Superior temporal gyrus (tissue), 1 donor: Measurements from ENCODE around the gene MT1HL1.

Experiments used
- DNase-seq: peaks from one replicate; pipeline ENCODE4 v3.0.0-alpha.2; 2016; ENCODE audit errors: extremely low spot score

The MT1HL1 gene

DNA sequence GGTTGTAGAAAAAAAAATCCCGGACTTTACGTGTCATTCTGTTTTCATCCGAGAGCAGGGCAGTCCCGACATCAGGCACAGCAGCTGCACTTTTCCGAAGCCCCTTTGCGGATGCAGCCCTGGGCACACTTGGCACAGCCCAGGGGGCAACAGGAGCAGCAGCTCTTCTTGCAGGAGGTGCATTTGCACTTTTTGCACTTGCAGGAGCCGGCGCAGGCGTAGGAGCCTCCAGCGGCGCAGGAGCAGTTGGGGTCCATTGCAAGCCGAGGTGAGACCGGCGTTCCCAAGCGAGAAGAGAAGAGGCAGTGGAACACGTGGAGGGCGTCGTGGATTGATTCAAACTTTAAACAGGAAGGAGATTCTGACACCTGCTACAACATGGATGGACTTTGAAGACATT lies at the start of gene MT1HL1:
Gene MT1HL1, minus strand, starts transcription at position 326 of the 400 bp plus-strand sequence. Its CDS starts 69 bp downstream, at position 257.
- no peak for DNase-seq

DNA sequence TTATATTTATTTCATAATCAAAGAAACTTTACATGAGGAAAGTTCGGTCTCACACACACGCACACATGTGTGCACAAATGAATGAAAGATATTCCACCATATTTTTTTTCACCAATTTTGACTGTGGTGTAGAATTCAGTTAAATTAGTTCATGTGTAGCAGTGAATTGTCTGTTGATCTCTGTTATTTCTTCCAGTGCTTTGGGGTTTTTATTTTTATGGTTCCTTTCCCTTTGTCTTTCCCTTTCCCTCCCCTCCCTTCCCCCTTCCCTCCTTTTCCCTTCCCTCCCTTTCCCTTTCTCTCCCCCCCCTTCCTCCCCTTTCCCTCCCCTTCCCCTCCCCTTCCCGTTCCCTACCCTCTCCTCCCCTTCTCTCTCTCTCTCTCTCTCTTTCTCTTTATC lies 46.7 kb upstream of the MT1HL1 start:
- no peak for DNase-seq

DNA sequence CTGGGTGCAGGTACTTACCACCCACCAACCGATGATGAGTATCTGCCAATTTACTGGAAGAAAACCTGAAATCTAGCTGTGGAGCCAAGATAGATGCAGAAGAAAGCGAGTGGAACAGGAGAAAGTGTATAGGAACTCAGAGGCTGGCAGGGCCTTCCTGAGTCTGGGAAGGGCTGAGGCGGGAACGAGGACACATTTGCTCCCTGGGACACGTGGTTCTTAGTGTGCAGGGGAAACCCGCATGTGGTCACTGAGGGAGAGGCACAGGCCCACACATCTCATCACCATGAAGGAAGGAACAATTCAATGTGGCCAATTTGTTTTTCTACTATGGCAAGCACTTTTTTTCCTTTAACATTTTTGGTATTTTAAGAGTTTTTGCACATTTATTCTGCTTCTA lies 45.9 kb upstream of the MT1HL1 start:
- DNase-seq, result no peak

DNA sequence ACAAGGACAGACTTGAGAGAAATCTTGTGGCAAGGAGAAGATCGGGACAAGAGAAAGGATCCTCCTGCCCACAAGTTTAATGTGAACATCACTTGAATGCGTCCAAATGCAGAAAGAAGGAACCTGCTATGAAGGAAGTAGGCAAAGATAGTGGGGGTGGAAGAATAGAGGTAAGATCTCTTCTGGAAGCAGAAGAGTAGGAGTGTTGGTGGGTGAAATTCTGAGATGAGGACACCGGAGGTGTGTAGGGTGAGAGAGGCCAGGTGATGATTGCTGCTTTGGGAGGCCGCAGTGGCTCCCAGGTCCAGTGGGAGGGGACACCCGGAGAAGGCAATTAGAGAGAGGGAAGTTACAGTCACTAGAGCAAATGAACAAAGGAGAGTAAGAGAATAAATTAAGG lies 44.6 kb upstream of the MT1HL1 start:
- DNase-seq, result no peak

DNA sequence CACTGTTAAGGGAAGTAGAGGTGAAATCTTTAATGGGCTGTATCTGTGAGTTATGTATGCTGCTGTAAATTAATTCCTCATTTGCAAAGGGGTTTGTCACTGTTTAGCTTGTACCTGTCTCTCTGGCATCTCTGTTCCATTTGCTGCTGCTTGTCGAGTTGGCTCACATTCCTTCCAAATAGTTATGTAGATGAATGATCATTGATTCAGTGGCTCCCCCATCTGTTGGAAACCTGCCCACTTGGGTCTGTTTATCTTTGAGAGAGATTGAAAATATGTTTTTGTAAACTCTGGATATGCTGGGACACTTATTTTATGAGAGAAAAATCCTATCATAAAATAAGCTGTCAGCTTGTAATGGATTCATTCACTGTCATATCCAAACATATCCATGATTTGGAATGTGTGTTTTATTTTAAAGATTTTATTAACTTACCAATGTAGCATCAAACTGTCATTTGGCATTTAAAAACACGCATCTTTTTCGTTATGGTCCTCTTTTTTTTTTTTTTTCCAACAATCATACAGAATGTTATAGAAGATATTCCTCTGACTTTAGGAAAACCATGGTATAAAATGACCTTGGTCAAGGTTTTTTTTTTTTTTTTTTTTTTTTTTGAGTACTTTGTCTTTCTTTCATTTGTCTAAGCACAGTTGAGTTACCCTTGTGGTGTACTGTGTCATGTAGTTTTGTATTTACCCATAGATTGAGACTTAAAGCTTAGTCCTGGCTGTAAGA lies 41.2 kb upstream of the MT1HL1 start:
- DNase-seq, result no peak

DNA sequence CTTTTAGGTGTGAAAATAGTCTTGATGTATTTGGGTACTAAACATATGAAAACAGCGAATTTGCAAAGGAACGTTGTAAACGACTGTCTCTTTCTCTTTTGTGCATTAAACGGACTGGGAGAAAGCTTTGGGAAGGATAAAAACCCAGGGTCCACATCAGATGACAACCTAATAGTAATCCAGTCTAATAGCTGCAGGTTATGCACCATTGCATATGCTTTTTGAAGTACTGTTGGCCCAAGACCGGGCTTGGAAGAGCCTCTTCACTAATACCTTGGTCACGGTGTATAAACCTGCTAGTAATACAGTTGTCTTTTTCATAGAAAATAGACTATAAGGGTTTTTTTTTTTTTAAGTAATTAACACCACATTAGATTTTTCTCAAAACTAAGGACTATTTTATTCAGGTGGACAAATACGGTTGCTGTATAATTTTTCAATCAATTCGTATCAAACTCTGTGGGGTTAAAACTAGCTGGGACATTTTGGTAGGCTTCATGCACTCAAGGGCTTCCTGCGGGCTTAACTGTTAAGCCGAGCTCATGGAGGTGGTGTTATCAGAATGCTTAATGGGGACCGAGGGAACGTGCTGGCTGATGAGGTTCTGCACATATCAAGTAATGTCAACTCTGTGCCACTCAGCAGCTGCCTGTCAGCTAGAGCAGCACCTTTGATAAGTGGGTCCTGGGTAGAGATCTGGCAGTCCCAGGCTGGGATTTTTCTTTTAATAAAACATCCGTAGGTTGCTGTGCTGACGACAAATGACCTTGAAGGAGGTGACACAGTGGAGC lies 39.8 kb upstream of the MT1HL1 start:
- peak; percentile 22 for DNase-seq

DNA sequence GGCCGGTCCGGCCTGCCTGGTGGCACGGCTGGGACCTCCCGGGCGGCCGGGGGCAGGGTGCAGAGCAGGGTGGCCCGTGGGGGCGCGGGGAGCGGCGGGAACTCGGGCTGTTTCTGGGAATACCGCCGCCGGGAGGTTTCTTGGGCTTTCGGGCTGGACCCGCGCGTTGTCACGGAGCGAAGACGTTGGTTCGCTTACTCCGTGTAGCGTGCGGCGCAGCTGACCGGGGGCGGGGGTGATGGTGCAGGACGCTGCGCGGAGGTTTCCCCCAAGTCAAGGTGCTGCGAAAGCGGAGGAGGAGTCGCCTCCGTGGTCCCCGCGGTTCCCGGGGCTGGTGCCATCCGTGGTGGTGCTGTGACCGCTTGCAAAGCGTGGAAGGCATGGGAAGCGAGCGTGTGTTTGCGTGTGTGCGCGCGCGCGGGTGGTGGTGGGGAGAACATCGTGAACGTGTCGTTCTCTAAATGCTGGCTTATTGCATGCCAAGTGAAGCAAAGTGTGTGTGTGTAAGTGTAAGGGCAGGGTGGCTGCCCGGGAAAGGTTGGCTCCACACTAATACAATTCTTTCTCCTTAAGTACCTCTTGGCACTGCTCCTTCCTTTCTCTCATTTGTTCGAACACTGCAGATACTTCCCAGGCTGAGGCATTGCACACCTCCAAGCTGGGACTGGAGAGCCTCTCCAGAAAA lies 38.8 kb upstream of the MT1HL1 start:
- peak; percentile 45 for DNase-seq

DNA sequence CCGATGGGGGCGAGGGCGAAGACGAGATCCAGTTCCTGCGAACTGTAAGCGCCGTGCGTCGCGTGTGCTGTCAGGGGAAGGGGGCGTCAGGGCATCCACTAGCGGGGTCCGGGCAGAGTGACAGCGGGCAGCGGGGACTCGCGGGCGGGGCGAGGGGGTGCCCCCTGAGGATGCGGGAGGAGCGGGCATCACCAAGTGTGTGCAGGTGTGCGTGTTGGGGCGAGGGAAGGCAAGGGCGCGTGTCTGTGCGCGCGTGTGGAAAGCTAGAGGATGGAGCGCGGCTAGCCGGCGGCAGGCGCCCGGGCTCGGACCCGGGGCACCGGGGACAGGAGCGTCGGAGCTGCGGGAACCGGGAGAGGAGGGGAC lies 38.3 kb upstream of the MT1HL1 start:
- DNase-seq, result no peak

DNA sequence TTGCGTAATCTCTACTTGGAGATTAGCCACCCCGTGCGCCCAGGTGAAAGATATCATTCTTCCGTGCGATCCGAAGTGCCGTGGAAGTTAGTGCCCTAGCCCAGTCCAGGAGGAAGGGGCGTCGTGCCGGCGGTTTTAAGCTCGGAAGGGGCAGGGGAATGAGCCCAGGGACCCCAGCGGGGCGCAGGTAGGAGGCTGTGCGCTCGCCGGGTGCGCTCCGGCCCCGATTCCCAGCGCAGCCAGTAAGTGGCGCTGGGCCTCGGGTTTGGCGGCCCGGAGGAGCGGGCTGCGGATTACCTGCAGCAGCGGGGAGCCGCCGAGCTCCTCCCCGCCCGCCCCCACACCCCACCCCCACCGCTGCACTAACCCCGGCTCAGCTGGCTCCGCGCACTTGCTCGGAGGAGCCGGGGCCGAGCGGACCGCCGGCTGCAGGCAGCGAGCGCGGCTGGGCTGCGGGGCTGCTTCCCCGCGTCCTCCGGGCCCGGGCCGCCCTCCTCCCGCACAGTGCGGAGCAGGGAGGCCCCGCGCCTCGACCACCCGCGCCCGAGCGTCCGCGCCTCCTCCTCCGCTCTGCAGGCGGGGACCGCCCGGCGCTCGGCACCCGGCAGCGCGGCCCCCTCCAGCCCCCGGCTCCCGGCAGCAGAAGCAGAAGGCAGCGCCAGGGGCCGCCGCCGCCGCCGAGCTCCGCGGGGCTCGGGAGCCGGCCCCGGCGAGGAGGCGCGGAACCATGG lies 37.7 kb upstream of the MT1HL1 start, which contains the start of gene RYR2:
Gene RYR2, plus strand, starts transcription at position 390 of the 731 bp plus-strand sequence. Its CDS starts 338 bp downstream, at position 728.
- peak; percentile 38 for DNase-seq

DNA sequence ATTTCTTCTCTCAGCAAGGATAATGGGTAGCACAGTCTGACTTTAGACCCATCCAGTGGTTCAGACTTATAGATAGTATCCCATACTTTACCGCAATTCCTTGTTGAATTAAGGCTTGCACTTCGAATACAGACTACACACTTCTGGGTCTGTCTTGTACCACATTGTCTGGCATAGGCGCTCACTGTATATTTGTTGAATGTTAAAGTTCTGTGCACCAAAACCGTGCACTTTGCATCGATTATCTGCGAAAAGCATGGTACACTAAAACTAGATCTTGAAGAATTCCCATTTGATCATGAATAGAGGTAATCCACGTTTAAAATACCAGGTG lies 37.2 kb upstream of the MT1HL1 start:
- DNase-seq, result peak; percentile 35

DNA sequence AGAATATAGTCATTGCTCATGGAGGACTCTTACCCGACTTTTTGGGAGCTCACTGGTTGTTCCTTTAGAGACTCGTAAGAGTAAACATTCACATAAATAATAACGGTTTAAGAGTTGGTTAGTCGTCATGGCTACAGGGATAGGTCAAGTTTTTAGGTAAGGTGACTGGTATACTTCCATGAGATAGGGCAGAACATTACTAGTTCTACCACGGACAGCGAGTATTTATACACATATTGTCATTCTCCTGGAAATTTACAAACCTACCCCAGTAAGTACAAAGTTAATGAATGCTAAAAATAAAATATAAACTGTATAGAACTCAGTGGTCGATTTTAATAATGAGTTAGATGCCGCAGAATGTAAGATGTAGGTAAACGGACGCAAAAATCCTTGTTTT lies 36.6 kb upstream of the MT1HL1 start:
- no peak for DNase-seq

DNA sequence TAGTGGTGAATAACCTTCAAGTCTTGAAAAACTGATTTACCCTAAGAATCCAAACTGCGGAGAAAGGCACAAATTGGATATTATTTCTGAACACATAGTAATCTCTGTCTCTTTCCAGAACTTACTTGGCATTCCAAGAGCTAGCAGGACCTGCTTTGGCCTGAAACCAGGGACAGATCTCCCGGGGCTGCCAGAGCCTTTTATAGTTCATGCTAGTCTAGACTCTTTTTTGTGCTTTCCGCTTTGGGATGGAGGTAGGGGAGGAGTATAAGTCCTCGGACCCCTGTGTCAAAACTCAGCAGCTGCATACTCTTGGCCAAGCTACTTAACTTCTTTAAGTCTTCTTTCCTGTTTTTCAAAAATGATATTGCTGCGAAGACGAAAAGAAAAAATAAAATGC lies 34.0 kb upstream of the MT1HL1 start:
- DNase-seq, result no peak

DNA sequence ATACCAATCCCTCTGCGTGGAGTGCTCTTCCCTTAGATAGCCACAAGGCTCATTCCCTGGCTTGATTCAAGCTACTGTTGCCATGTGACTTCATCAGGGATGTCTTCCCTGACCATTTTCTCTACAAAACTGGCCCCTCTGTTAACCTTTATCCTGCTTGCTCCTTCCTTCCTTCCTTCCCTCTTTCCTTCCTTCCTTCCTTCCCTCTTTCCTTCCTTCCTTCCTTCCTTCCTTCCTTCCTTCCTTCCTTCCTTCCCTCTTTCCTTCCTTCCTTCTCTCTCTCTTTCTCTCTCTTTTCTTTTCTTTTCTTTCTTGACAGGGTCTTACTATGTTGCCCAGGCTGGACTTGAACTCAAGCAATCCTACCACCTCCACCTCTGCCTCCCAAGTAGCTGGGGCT lies 31.5 kb upstream of the MT1HL1 start:
- DNase-seq, result no peak

DNA sequence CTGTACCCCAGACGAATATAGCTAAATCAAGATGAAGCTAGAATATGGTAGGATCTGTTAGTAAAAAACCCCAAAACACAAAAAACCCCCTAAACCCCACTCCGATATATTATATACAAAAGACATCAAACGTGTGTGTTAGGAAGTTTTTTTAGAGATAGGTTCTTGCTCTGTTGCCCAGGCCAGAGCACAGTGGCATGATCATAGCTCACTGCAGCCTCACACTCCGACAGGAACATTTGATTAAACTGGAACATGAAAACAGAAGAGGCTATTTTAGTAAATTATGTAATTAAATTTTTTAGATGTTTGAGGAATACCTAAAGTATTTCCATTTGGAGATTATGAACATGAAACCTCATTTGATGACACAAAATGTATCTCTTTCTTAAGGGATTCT lies 29.6 kb upstream of the MT1HL1 start:
- DNase-seq, result no peak

DNA sequence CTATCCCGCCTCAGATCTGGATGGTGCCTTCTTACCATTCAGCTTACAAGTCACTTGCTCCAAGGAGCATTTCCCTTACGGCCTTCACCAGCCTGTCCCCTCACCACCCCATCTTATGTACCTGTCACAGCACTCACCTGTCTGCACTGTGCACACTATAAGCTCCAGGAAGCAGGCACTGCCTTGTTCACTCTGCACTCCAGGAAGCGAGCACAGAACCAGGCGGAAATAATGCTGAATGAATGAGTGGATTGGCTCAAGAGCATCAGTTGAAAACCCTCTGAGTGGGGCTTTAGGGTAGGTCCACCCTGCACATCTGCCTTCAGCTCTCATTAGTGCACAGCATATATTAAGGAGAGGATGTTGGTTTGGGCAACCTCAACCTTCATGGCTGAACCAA lies 28.8 kb upstream of the MT1HL1 start:
- no peak for DNase-seq

DNA sequence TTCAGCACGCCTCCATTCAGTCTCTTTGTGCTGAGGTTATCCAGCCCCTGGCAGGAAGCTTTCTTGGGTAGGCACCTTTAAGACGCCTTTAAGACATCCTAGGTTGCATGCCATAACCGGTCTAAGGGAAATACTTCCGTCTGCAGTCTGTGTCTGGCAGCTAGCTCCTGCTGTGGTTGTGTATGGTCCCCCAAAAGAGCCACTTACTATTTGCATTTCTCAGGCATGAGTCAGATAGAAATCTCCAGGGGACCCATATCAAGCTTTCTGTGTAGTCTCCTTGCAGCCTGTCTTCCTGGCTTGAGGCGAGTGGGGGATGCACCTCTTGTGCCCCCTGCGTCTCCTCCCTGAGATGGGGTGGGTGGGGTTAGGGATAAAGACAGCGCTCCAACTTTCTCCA lies 27.8 kb upstream of the MT1HL1 start:
- DNase-seq, result no peak

DNA sequence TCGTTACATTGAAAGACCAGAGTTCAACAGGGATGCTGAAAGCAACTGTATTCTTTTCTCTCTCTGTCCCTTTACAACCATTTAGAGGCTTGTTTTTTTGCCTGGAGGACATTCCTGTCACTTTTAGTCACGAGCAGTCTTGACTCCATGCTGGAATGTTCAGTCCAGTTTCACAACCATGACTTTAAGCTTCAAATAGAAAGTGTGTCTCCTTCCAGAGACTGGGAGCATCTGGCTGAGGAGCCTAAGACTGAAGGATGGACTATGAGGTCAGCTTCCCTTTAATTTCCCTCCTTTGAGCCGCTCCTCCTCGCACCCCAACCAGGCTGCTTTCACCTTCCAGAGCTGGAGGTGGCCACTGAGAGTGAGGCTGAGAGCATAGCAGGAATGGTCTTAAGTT lies 27.2 kb upstream of the MT1HL1 start:
- no peak for DNase-seq

DNA sequence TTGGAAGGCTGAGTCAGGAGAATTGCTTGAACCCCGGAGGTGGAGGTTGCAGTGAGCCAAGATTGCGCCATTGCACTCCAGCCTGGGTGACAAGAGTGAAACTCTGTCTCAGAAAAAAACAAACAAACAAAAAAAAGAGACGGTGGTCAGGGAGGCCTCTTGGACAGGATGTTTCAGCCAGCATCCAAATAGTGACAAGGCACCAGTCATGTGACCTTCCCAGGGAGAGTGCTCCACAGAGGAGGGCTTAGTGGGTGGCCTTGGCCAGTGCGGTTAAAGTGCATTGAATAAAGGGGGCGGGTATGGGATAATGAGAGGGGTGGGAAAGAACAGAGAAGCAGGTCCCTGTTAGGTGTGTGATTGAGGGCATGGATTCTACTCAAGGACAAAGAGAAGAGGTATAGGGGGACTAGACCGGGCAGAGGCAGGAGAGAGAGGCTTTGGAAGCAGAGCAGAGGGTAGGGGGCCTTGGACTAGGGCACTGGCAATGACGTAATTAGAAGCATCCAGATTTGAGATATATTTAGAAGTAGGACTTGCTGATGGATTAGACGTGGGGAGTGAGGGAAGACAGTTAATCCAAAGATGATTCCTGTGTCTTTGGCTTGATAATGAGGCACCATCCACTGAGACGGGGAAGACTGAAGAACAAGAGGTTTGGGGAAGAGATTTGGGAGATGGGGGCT lies 25.8 kb upstream of the MT1HL1 start:
- no peak for DNase-seq

DNA sequence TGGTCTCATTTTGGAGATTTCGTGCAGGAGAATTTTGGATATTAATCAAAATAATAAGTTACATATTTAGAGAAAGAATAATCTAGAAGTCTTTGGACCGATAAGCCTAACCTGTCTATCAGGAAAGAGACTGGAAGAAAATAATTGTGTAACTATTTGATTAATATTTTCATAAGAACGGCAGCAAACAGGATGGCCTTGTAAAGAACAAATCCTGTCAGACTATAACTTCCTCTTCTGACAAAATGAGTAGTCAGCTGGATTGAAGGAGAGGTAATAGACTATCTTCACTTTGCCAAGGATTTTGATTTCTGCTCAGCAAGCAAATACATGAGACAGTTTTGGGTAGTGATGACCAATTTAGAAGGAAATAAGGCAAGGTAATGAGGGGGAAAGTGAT lies 25.0 kb upstream of the MT1HL1 start:
- no peak for DNase-seq

DNA sequence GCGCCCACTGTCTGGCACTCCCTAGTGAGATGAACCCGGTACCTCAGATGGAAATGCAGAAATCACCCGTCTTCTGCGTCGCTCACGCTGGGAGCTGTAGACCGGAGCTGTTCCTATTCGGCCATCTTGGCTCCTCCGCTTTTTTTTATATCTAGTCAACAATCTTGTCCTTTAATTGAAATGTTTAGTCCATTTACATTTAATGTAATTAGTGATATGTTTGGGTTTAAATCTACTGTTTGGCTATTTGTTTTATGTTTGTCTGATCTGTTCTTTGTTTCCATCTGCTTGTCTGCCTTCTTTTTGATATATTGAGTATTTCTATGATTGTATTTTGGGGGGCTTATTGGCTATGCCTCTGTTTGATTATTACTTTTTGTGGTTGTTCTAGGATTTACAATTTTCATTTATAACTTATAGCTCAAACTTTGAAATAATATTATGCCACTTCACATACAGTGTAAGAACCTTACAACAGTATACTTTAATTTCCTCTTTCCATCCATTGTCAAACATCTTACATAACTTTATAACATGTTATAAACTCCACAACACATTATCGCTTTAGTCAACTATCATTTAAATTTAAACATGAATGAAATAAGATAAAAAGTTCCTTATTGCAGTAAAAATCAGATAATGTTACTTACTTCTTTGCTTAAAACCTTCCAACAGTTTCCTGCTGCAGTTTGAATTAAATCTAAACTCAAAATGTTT lies 21.3 kb upstream of the MT1HL1 start:
- no peak for DNase-seq

DNA sequence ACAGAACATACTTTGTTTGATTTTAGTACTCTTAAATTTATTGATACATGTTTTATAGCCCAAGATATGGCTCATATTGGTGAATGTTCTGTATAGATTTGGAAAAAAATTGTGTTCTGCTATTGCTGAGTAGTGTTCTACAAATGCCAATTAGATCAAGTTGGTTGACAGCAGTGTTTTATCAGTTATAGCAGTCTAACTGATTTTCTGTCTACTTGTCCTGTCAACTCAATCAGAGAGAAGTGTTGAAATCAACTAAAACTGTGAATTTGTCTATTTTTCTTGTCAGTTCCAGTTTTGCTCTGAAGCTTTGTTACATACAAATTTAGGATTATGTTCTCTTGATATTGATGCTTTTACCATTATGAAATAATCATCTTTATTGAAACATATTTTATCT lies 14.7 kb upstream of the MT1HL1 start:
- DNase-seq, result no peak
